ENCODE results near the gene CBLN1.

Gene CBLN1

DNA sequence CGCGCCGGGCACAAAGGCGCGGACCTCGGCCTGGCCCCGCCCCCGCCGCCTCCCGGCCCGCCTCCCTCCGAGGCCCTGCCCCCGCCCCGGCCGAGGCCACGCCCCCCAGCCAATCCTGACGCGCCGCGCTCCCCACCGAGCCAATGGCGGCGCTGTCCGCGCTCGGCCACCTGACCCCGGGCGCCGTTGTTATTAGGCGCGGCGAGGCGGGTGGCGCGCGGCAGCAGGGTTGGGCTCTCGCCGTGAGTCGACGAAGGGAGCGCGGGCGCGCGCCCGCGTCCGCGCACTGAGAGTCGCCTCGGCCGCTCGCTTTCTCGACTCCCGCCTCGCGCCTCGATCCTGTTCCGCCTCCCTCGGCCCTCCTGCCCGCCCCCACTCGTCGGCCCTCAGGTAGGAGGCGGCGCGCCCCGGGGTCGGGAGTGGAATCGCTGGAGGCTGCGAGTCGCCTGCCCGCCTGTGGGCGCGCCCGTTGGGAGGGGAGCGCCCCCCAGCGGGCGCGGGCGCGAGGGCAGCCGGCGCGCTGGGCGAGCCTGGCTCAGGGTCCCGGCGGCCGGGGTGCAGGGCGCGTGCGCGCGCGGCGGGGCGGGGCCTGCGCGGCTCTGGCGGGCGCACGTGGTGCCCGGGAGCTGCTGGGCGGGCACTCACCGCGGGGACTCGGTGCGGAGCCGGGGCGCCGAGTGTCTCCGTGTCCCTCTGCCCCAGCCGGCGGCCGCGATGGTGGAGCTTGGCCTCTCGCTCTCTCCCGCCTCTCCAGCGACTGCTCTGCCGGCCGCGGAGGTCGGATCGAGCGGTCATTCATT is 405 bp upstream of the CBLN1 start:
- Histone ChIP-seq H3K4me2 (ENCODE audit: insufficient read depth, low read length, poor library complexity, severe bottlenecking) (peak overlapping the region; percentile 79), H3K4me1 (ENCODE audit: control insufficient read depth in 2 of 2, insufficient read depth in 1 of 2, low read depth in 1 of 2, low read length in 2 of 2) (peaks cover 6 to 9% of the 10 kb centered on the region in 2 donors), H2AFZ (ENCODE audit: low read length) (peak overlapping the region; percentile 99), H2BK12ac (ENCODE audit: low read length) (no peak overlapping the region), H2BK5ac (ENCODE audit: low read length) (no peak overlapping the region), H3K27me3 (ENCODE audit: control insufficient read depth in 3 of 3, insufficient read depth in 3 of 3, low read depth in 1 of 3, low read length in 3 of 3) (peaks cover 44 to 88% (median 74%) of the 10 kb centered on the region in 3 experiments), H3K4ac (ENCODE audit: low read length) (no peak overlapping the region), H3K14ac (ENCODE audit: low read length) (no peak overlapping the region), H3K36me3 (replicated peaks in 1 of 2; ENCODE audit: control insufficient read depth in 2 of 2, insufficient read depth in 2 of 2, low read length in 2 of 2) (no peaks in the 10 kb centered on the region), H4K91ac (ENCODE audit: low read depth, low read length, poor library complexity) (no peak overlapping the region), H2BK120ac (ENCODE audit: low read depth, low read length) (no peak overlapping the region), H3K18ac (ENCODE audit: low read length) (peak overlapping the region; percentile 76), H3K27ac (replicated peaks; ENCODE audit: low read length) (no peak overlapping the region), H3K23ac (ENCODE audit: low read depth, low read length, poor library complexity) (no peak overlapping the region), H3K9me3 (replicated peaks in 1 of 2; ENCODE audit: control insufficient read depth in 2 of 2, insufficient read depth in 1 of 2, low read depth in 1 of 2, low read length in 2 of 2) (peaks cover 0 to 2% of the 10 kb centered on the region in 2 donors), H3K79me1 (ENCODE audit: low read depth, low read length) (no peaks in the 10 kb centered on the region), H4K8ac (ENCODE audit: low read depth, low read length) (no peak overlapping the region), H2BK15ac (ENCODE audit: low read length) (no peak overlapping the region), H3K9ac (ENCODE audit: low read depth, low read length, poor library complexity) (no peak overlapping the region), H2AK5ac (ENCODE audit: low read depth, low read length) (no peak overlapping the region), H3K4me3 (ENCODE audit: low read length in 2 of 2) (peak overlapping the region; percentile 57 to 84)
- peak; percentile 98 for DNase-seq (ENCODE audit: low spot score)
- no CpG with 5 or more reads among the region's 124 CpGs for WGBS, 2 donors (ENCODE audit: extremely low coverage in 2 of 2, insufficient read length in 2 of 2, insufficient replicate concordance in 1 of 2)

- no peak overlapping the region for H2BK5ac ChIP-seq (ENCODE audit: low read length)
- no peak overlapping the region for H3K27ac ChIP-seq (replicated peaks; ENCODE audit: low read length)
- no peak overlapping the region for H3K4ac ChIP-seq (ENCODE audit: low read length)
- peak overlapping the region; percentile 90 for H3K4me2 ChIP-seq (ENCODE audit: insufficient read depth, low read length, poor library complexity, severe bottlenecking)
- no peaks in the 10 kb centered on the region for H3K79me1 ChIP-seq (ENCODE audit: low read depth, low read length)
- H3K27me3 ChIP-seq (ENCODE audit: control insufficient read depth in 3 of 3, insufficient read depth in 3 of 3, low read depth in 1 of 3, low read length in 3 of 3), result peaks cover 55 to 88% (median 85%) of the 10 kb centered on the region in 3 experiments
- H3K4me3 ChIP-seq (ENCODE audit: low read length in 2 of 2), result peak overlapping the region; percentile 31 to 51
- no peak overlapping the region for H2AK5ac ChIP-seq (ENCODE audit: low read depth, low read length)
- peak overlapping the region; percentile 50 for H3K9ac ChIP-seq (ENCODE audit: low read depth, low read length, poor library complexity)
- no peak for DNase-seq (ENCODE audit: low spot score)
- no peak overlapping the region for H2BK120ac ChIP-seq (ENCODE audit: low read depth, low read length)
- H3K9me3 ChIP-seq (replicated peaks in 1 of 2; ENCODE audit: control insufficient read depth in 2 of 2, insufficient read depth in 1 of 2, low read depth in 1 of 2, low read length in 2 of 2), result peaks cover 0 to 2% of the 10 kb centered on the region in 2 donors
- no peak overlapping the region for H4K8ac ChIP-seq (ENCODE audit: low read depth, low read length)
- H3K18ac ChIP-seq (ENCODE audit: low read length), result no peak overlapping the region
- H2BK12ac ChIP-seq (ENCODE audit: low read length), result no peak overlapping the region
- no peaks in the 10 kb centered on the region for H3K36me3 ChIP-seq (replicated peaks in 1 of 2; ENCODE audit: control insufficient read depth in 2 of 2, insufficient read depth in 2 of 2, low read length in 2 of 2)
- H3K23ac ChIP-seq (ENCODE audit: low read depth, low read length, poor library complexity), result peak overlapping the region; percentile 75
- no peak overlapping the region for H2BK15ac ChIP-seq (ENCODE audit: low read length)
- H3K14ac ChIP-seq (ENCODE audit: low read length), result no peak overlapping the region
- H4K91ac ChIP-seq (ENCODE audit: low read depth, low read length, poor library complexity), result no peak overlapping the region
- H3K4me1 ChIP-seq (ENCODE audit: control insufficient read depth in 2 of 2, insufficient read depth in 1 of 2, low read depth in 1 of 2, low read length in 2 of 2), result peaks cover 6 to 9% of the 10 kb centered on the region in 2 donors
- peak overlapping the region; percentile 97 for H2AFZ ChIP-seq (ENCODE audit: low read length)
- WGBS, 2 donors (ENCODE audit: extremely low coverage in 2 of 2, insufficient read length in 2 of 2, insufficient replicate concordance in 1 of 2), result no CpG with 5 or more reads among the region's 37 CpGs
Measured at GRCh38 chr16:49280841-49281371, 732 bp downstream of the CBLN1 start.

DNA sequence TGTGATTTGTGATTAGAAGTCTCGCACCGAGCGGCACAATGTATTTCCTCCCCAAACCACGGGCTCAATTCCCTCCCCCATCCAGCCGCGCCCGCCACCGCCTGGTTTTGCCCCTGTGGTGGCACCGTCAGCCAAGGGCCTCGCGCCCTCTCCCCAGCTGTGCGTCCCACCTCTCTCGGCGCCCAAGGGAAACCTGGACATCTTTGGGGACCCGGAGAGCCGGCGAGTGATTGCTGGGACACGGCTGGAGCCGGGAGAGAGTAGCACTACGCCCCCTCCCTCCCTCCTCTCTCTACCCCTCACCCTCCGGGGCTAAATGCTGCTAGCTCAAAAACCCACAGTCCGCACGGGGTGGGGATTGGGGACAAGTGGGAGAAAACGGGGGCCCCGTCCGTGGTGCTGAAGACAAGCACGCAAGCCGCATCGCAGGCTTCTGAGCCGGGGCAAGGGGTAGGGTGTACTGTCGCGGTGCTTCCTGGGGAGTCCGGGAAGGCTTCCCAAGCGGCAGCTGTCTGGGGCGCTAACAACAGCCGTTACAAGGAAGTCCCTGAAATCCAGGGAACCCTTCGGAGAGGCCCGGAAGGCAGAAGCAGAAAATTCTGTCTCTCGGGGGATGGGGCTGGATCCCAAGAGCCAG is 1.4 kb downstream of the CBLN1 start:
- Histone ChIP-seq H3K27ac (replicated peaks; ENCODE audit: low read length) (no peak overlapping the region), H3K36me3 (replicated peaks in 1 of 2; ENCODE audit: control insufficient read depth in 2 of 2, insufficient read depth in 2 of 2, low read length in 2 of 2) (no peaks in the 10 kb centered on the region), H2BK5ac (ENCODE audit: low read length) (no peak overlapping the region), H2AFZ (ENCODE audit: low read length) (no peak overlapping the region), H3K9ac (ENCODE audit: low read depth, low read length, poor library complexity) (no peak overlapping the region), H3K4ac (ENCODE audit: low read length) (no peak overlapping the region), H3K27me3 (ENCODE audit: control insufficient read depth in 3 of 3, insufficient read depth in 3 of 3, low read depth in 1 of 3, low read length in 3 of 3) (peaks cover 62 to 90% (median 88%) of the 10 kb centered on the region in 3 experiments), H3K4me1 (ENCODE audit: control insufficient read depth in 2 of 2, insufficient read depth in 1 of 2, low read depth in 1 of 2, low read length in 2 of 2) (peaks cover 6 to 15% of the 10 kb centered on the region in 2 donors), H2BK12ac (ENCODE audit: low read length) (no peak overlapping the region), H3K23ac (ENCODE audit: low read depth, low read length, poor library complexity) (no peak overlapping the region), H2AK5ac (ENCODE audit: low read depth, low read length) (no peak overlapping the region), H2BK15ac (ENCODE audit: low read length) (no peak overlapping the region), H4K91ac (ENCODE audit: low read depth, low read length, poor library complexity) (no peak overlapping the region), H3K4me2 (ENCODE audit: insufficient read depth, low read length, poor library complexity, severe bottlenecking) (no peak overlapping the region), H3K9me3 (replicated peaks in 1 of 2; ENCODE audit: control insufficient read depth in 2 of 2, insufficient read depth in 1 of 2, low read depth in 1 of 2, low read length in 2 of 2) (peaks cover 0 to 2% of the 10 kb centered on the region in 2 donors), H2BK120ac (ENCODE audit: low read depth, low read length) (no peak overlapping the region), H3K4me3 (ENCODE audit: low read length in 2 of 2) (no peak overlapping the region), H4K8ac (ENCODE audit: low read depth, low read length) (no peak overlapping the region), H3K14ac (ENCODE audit: low read length) (no peak overlapping the region), H3K79me1 (ENCODE audit: low read depth, low read length) (no peaks in the 10 kb centered on the region), H3K18ac (ENCODE audit: low read length) (no peak overlapping the region)
- no peak for DNase-seq (ENCODE audit: low spot score)
- no CpG with 5 or more reads among the region's 39 CpGs for WGBS, 2 donors (ENCODE audit: extremely low coverage in 2 of 2, insufficient read length in 2 of 2, insufficient replicate concordance in 1 of 2)

All from neuronal stem cell (in vitro differentiated cells).